A549 (cell line): Measurements from ENCODE around the gene TSPAN5. TPM values are rescaled to one million over a fixed set of nuclear protein-coding genes. Genes with fewer than 3 reads are reported as not detected.
A peak's percentile ranks its signal among the peaks of the same experiment; 100 is the strongest.

ENCODE experiments used
- ATAC-seq, 2 experiments: fragments of 200-7000 bp in 1 of 2; fragments of >200 bp in 1 of 2; cut with Nextera tagmentation in 1 of 2; cut with Tn5 transposase in 1 of 2; 3 replicates each; pipeline versions ENCODE4 v1.8.0 to v1.9.1; 2018 to 2020; ENCODE audit warnings: mild to moderate bottlenecking in 1 of 2, moderate library complexity in 1 of 2
- CTCF ChIA-PET: fragments of 300-600 bp; sonication (Branson Sonifier 250); formaldehyde crosslinking; extraction: SDS; loops from one replicate; lab custom pipeline; 2021; ENCODE audit warnings: antibody characterized with exemption, inconsistent platforms; lab: Yijun Ruan, JAX
- POLR2A ChIA-PET: fragments of 350-600 bp; formaldehyde crosslinking; extraction: SDS; loops from one replicate; lab custom pipeline; 2021; ENCODE audit warnings: antibody characterized with exemption, inconsistent platforms; lab: Yijun Ruan, JAX
- DNase-seq, 2 experiments: peaks; one replicate each; pipeline versions ENCODE4 v3.0.0 to v3.0.0-alpha.2; 2011 to 2016; ENCODE audit warnings: low read depth in 1 of 2, low spot score in 1 of 2
- FAIRE-seq: peaks from 2 replicates; lab custom pipeline; 2011; peaks lifted over from hg19 to GRCh38; lab: Jason Lieb, UNC
- H3K27ac ChIP-seq, 2 experiments: fragments of >200 bp; sonication (Bioruptor Twin); formaldehyde crosslinking; 3 replicates each; pipeline ENCODE4 v1.5.1; 2016 to 2017
- H3K4me1 ChIP-seq: fragments of >200 bp; sonication (Bioruptor Twin); formaldehyde crosslinking; 3 replicates; pipeline ENCODE4 v1.6.1; 2016
- H3K4me2 ChIP-seq: fragments of >200 bp; sonication (Bioruptor Twin); formaldehyde crosslinking; 3 replicates; pipeline ENCODE4 v1.6.1; 2016
- H3K4me3 ChIP-seq: fragments of >200 bp; sonication (Bioruptor Twin); formaldehyde crosslinking; 3 replicates; pipeline ENCODE4 v1.5.1; 2016
- H3K9me3 ChIP-seq: fragments of >200 bp; sonication (Bioruptor Twin); formaldehyde crosslinking; 3 replicates; pipeline ENCODE4 v1.6.1; 2016
- BHLHE40 ChIP-seq: IDR thresholded peaks from 2 replicates; pipeline ENCODE4 v1.6.1; 2012; ENCODE audit warnings: low read depth, low read length, inconsistent platforms
- CEBPB ChIP-seq, 2 experiments: fragments of >200 bp in 1 of 2; sonication (Bioruptor Twin) in 1 of 2; formaldehyde crosslinking in 1 of 2; IDR thresholded peaks; 2 replicates each; pipeline ENCODE4 v1.6.1; 2012 to 2016
- EHF ChIP-seq: fragments of 250-450 bp; sonication (Bioruptor Pico); IDR thresholded peaks from 2 replicates; pipeline ENCODE4 v1.5.0; 2020; ENCODE audit warnings: mild to moderate bottlenecking
- ESRRA ChIP-seq: fragments of 150-350 bp; IDR thresholded peaks from 2 replicates; pipeline ENCODE4 v1.6.1; 2014; ENCODE audit warnings: mild to moderate bottlenecking, low read length, borderline replicate concordance
- FOSB ChIP-seq: fragments of 250-450 bp; sonication (Bioruptor Pico); IDR thresholded peaks from 2 replicates; pipeline ENCODE4 v1.5.0; 2020; ENCODE audit warnings: mild to moderate bottlenecking, moderate library complexity
- FOSL2 ChIP-seq, 2 experiments: fragments of 450-650 bp in 1 of 2; fragments of >200 bp in 1 of 2; sonication (Bioruptor Twin) in 1 of 2; formaldehyde crosslinking; IDR thresholded peaks; 2 replicates each; pipeline versions ENCODE4 v1.5.0 to v1.6.1; 2016 to 2020; ENCODE audit warnings: mild to moderate bottlenecking in 1 of 2, moderate library complexity in 1 of 2
- GATA3 ChIP-seq: IDR thresholded peaks from 2 replicates; pipeline ENCODE4 v1.6.1; 2012; ENCODE audit warnings: borderline replicate concordance
- HDAC2 ChIP-seq: fragments of 200-600 bp; sonication (generic); IDR thresholded peaks from 2 replicates; pipeline ENCODE4 v1.6.1; 2016
- HMGXB4 ChIP-seq: fragments of 250-450 bp; sonication (Bioruptor Pico); IDR thresholded peaks from 2 replicates; pipeline ENCODE4 v1.5.0; 2021; ENCODE audit warnings: mild to moderate bottlenecking, moderate library complexity, borderline replicate concordance
- JUN ChIP-seq, 2 experiments: fragments of >200 bp; sonication (Bioruptor Twin); formaldehyde crosslinking; IDR thresholded peaks; 2 replicates in 1 of 2; 3 replicates in 1 of 2; pipeline ENCODE4 v1.6.1; 2016 to 2017
- JUNB ChIP-seq: fragments of >200 bp; sonication (Bioruptor Twin); formaldehyde crosslinking; IDR thresholded peaks from 2 replicates; pipeline ENCODE4 v1.6.1; 2016
- KDM5A ChIP-seq: fragments of 200-600 bp; sonication (generic); IDR thresholded peaks from 2 replicates; pipeline ENCODE4 v1.6.1; 2016; ENCODE audit warnings: antibody characterized with exemption, mild to moderate bottlenecking
- MYC ChIP-seq: IDR thresholded peaks from 2 replicates; pipeline ENCODE4 v1.6.1; 2012; ENCODE audit warnings: mild to moderate bottlenecking, inconsistent platforms, low read length, improper control_type of control experiment, borderline replicate concordance
- NFE2L2 ChIP-seq: fragments of 150-350 bp; conservative IDR thresholded peaks from 2 replicates; pipeline ENCODE4 v1.6.1; 2014; ENCODE audit warnings: low read length
- POLR2A ChIP-seq: IDR thresholded peaks from 2 replicates; pipeline ENCODE4 v1.6.1; 2012; ENCODE audit warnings: mild to moderate bottlenecking, low read length
- POLR2AphosphoS2 ChIP-seq: conservative IDR thresholded peaks from 2 replicates; pipeline ENCODE4 v1.6.1; 2012; ENCODE audit warnings: low read length, improper control_type of control experiment, inconsistent platforms
- RNF2 ChIP-seq: fragments of 200-600 bp; sonication (generic); IDR thresholded peaks from 2 replicates; pipeline ENCODE4 v1.6.1; 2016; ENCODE audit warnings: low read depth, mild to moderate bottlenecking, antibody characterized with exemption, moderate library complexity, borderline replicate concordance
- SMC3 ChIP-seq: fragments of >200 bp; sonication (Bioruptor Twin); formaldehyde crosslinking; IDR thresholded peaks from 3 replicates; pipeline ENCODE4 v1.6.1; 2018; ENCODE audit warnings: inconsistent platforms
- ZSCAN20 ChIP-seq: fragments of 250-450 bp; sonication (Bioruptor Pico); IDR thresholded peaks from 2 replicates; pipeline ENCODE4 v1.8.0; 2022; ENCODE audit warnings: mild to moderate bottlenecking, moderate library complexity
- WGBS: methylation state at CpG from one replicate; pipeline ENCODE4 v1.1.6; 2017; ENCODE audit errors: missing lambda C conversion rate; 5-methylcytosine and 5-hydroxymethylcytosine counted together
- polyA plus RNA-seq, 4 experiments: library from polyadenylated mRNA; depleted of rRNA in 3 of 4; stranded (reverse); fragments of >200 nt; fragmentation: RNase III in 1 of 4; extraction: RNeasy Plus Mini Kit Qiagen cat#74134 plus additional on column Dnase treatment in 1 of 4; gene quantifications; 2 replicates in 3 of 4; 3 replicates in 1 of 4; pipeline ENCODE4 v1.2.3, GENCODE V29; 2011 to 2017
- TF ChIP-seq, protein P1 (sequence below): fragments of >200 bp; sonication (Bioruptor Twin); formaldehyde crosslinking; IDR thresholded peaks from 2 replicates; pipeline ENCODE4 v1.6.1; 2016
- TF ChIP-seq, protein P2 (sequence below): IDR thresholded peaks from 2 replicates; pipeline ENCODE4 v1.6.1; 2012
- TF ChIP-seq, protein P3 (sequence below): fragments of 200-600 bp; sonication (generic); IDR thresholded peaks from 2 replicates; pipeline ENCODE4 v1.6.1; 2016; ENCODE audit warnings: antibody characterized with exemption, mild to moderate bottlenecking, moderate library complexity
- TF ChIP-seq, protein P4 (sequence below): fragments of >200 bp; sonication (Bioruptor Twin); formaldehyde crosslinking; IDR thresholded peaks from 3 replicates; pipeline ENCODE4 v1.6.1; 2016
- TF ChIP-seq, protein P5 (sequence below): fragments of >200 bp; sonication (Bioruptor Twin); formaldehyde crosslinking; IDR thresholded peaks from 3 replicates; pipeline ENCODE4 v1.5.1; 2016
- TF ChIP-seq, protein P6 (sequence below): IDR thresholded peaks from 2 replicates; pipeline ENCODE4 v1.6.1; 2012

Gene TSPAN5
- polyA plus RNA-seq, 2 of the 4 experiments (the other 2 are of a cell fraction) = 9.5 to 12.4 TPM

DNA sequence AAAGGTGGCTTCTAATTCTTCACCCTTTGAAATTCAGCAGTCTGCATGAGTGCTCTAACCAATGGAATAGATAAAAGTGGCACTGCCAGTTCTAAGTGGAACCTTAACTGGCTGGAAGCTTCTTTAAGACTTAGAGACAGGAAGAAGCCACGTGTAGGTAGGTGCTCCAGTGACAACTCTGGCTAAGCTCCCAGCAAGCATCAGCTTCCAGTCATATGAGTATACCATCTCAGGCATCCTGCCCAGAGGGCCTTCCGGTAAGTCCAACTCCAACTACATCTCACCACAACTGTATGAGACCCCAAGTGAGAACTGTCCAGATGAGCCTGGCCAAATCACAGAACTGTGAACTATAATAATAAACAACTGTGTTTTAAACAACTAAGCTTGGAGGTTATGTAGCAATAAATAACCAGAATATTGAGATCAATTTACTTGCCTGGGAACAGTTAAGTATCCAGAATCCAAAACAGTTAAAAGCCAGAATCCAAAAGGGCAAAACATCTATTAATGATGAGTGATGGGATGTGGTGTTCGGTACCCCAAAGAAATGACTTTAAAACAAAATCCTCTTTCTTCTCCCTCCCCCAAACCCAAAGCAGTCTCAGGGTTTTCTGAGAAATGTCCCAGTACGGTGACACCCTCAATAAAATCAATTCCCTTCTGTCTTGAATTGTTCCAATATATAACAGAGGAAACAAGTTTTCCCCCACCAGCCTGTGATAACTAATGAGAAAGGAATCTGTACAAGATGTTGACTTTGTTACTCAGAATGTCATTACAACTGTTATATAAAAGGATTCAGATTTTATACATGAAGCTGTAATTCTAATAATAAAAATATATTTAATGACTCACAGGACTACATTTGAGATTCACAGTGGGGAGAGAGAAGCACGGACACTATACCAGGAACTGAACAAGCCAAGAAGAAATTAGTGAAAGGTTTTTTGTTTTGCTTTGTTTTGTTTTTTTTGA, 4.2 kb downstream of the TSPAN5 start:
- ChIA-PET POLR2A (interaction anchor here (0.6 kb wide), 1 partner anchor 130 kb away, joined by 3 read pairs; no protein-coding TSS in a partner anchor), CTCF (interaction anchor here (1.4 kb wide), 1 partner anchor 187 kb away, joined by 4 read pairs; no protein-coding TSS in a partner anchor)
- no peak for FAIRE-seq
- ATAC-seq = 0 out of 6 replicates have a peak, but pooled peaks of 1 of the 2 experiments have one; percentile 5
- Histone ChIP-seq H3K4me1 (peaks cover 31% of the 10 kb centered on the region), H3K27ac (peak overlapping the region; percentile 51 to 69; a peak in 5 of 6 replicates), H3K4me2 (peak overlapping the region; percentile 62), H3K9me3 (0 out of 3 replicates have a peak, but pooled peaks cover 5% of the 10 kb centered on the region), H3K4me3 (no peak overlapping the region)
- WGBS = 22% methylated on average over 5 of the region's 5 CpGs
- DNase-seq = peak; percentile 21 to 25
- TF ChIP-seq FOSL2 (IDR thresholded peaks at IDR 0.05) = 0 out of 2 replicates have a peak, but pooled peaks have one; percentile 29
- TF ChIP-seq FOSL2 (CRISPR knock-in tag; IDR thresholded peaks at IDR 0.05) = peak; percentile 68
- no peak for TF ChIP-seq POLR2A
- TF ChIP-seq, protein P1, sequence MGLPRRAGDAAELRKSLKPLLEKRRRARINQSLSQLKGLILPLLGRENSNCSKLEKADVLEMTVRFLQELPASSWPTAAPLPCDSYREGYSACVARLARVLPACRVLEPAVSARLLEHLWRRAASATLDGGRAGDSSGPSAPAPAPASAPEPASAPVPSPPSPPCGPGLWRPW = no peak
- TF ChIP-seq JUN (IDR thresholded peaks at IDR 0.05) = no peak
- TF ChIP-seq KDM5A = no peak
- no peak for TF ChIP-seq SMC3
- TF ChIP-seq, protein P2, sequence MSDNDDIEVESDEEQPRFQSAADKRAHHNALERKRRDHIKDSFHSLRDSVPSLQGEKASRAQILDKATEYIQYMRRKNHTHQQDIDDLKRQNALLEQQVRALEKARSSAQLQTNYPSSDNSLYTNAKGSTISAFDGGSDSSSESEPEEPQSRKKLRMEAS = 0 out of 2 replicates have a peak, but pooled peaks have one; percentile 22
- TF ChIP-seq GATA3 = peak; percentile 37; the same call in 1 of the 2 replicates
- TF ChIP-seq JUNB = peak; percentile 74
- TF ChIP-seq, protein P3, sequence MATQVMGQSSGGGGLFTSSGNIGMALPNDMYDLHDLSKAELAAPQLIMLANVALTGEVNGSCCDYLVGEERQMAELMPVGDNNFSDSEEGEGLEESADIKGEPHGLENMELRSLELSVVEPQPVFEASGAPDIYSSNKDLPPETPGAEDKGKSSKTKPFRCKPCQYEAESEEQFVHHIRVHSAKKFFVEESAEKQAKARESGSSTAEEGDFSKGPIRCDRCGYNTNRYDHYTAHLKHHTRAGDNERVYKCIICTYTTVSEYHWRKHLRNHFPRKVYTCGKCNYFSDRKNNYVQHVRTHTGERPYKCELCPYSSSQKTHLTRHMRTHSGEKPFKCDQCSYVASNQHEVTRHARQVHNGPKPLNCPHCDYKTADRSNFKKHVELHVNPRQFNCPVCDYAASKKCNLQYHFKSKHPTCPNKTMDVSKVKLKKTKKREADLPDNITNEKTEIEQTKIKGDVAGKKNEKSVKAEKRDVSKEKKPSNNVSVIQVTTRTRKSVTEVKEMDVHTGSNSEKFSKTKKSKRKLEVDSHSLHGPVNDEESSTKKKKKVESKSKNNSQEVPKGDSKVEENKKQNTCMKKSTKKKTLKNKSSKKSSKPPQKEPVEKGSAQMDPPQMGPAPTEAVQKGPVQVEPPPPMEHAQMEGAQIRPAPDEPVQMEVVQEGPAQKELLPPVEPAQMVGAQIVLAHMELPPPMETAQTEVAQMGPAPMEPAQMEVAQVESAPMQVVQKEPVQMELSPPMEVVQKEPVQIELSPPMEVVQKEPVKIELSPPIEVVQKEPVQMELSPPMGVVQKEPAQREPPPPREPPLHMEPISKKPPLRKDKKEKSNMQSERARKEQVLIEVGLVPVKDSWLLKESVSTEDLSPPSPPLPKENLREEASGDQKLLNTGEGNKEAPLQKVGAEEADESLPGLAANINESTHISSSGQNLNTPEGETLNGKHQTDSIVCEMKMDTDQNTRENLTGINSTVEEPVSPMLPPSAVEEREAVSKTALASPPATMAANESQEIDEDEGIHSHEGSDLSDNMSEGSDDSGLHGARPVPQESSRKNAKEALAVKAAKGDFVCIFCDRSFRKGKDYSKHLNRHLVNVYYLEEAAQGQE = no peak
- TF ChIP-seq, protein P4, sequence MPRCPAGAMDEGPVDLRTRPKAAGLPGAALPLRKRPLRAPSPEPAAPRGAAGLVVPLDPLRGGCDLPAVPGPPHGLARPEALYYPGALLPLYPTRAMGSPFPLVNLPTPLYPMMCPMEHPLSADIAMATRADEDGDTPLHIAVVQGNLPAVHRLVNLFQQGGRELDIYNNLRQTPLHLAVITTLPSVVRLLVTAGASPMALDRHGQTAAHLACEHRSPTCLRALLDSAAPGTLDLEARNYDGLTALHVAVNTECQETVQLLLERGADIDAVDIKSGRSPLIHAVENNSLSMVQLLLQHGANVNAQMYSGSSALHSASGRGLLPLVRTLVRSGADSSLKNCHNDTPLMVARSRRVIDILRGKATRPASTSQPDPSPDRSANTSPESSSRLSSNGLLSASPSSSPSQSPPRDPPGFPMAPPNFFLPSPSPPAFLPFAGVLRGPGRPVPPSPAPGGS = no peak

DNA sequence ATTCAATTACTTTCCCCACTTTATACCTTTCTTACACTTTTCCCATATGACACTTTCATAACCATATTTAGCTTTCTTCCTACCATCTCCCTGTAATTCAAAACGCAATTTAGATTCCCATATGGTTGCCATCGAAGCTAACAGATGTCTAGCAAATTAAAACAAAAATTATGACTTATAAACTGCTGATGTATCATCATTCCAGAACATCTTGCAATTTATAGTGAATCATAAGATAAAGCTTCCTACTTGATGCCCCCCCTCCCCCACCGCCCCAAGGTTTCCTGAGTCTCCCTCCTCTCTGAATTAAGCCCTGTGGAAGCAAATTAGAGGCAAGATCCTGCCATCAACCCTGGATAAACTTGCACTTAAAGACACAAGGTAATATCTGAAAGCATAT, 5.4 kb downstream of the TSPAN5 start:
- Histone ChIP-seq H3K9me3 (0 out of 3 replicates have a peak, but pooled peaks cover 5% of the 10 kb centered on the region), H3K4me2 (no peak overlapping the region), H3K27ac (no peak overlapping the region), H3K4me3 (no peak overlapping the region), H3K4me1 (peaks cover 31% of the 10 kb centered on the region)
- CTCF ChIA-PET = no interaction called here
- POLR2A ChIA-PET = no interaction called here
- FAIRE-seq (no peak), DNase-seq (no peak), ATAC-seq (no peak)
- WGBS = 93% methylated on average over 3 of the region's 3 CpGs
- TF ChIP-seq NFE2L2 (no peak), CEBPB (IDR thresholded peaks at IDR 0.05) (no peak), ESRRA (no peak), BHLHE40 (no peak), HDAC2 (no peak), EHF (CRISPR knock-in tag) (no peak), ZSCAN20 (no peak), FOSB (CRISPR knock-in tag) (no peak), MYC (no peak), HMGXB4 (CRISPR knock-in tag) (no peak), POLR2AphosphoS2 (no peak), RNF2 (no peak), KDM5A (no peak), SMC3 (no peak)
- TF ChIP-seq, protein P5, sequence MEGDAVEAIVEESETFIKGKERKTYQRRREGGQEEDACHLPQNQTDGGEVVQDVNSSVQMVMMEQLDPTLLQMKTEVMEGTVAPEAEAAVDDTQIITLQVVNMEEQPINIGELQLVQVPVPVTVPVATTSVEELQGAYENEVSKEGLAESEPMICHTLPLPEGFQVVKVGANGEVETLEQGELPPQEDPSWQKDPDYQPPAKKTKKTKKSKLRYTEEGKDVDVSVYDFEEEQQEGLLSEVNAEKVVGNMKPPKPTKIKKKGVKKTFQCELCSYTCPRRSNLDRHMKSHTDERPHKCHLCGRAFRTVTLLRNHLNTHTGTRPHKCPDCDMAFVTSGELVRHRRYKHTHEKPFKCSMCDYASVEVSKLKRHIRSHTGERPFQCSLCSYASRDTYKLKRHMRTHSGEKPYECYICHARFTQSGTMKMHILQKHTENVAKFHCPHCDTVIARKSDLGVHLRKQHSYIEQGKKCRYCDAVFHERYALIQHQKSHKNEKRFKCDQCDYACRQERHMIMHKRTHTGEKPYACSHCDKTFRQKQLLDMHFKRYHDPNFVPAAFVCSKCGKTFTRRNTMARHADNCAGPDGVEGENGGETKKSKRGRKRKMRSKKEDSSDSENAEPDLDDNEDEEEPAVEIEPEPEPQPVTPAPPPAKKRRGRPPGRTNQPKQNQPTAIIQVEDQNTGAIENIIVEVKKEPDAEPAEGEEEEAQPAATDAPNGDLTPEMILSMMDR = no peak
- TF ChIP-seq, protein P6, sequence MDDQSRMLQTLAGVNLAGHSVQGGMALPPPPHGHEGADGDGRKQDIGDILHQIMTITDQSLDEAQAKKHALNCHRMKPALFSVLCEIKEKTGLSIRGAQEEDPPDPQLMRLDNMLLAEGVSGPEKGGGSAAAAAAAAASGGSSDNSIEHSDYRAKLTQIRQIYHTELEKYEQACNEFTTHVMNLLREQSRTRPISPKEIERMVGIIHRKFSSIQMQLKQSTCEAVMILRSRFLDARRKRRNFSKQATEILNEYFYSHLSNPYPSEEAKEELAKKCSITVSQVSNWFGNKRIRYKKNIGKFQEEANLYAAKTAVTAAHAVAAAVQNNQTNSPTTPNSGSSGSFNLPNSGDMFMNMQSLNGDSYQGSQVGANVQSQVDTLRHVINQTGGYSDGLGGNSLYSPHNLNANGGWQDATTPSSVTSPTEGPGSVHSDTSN = no peak
